CD8-positive, alpha-beta memory T cell (primary cell): ENCODE results near the gene KIAA1671. TPM values are rescaled to one million over a fixed set of nuclear protein-coding genes. Genes with fewer than 3 reads are reported as not detected.

Source experiments
- CTCF ChIA-PET: fragments of 350-600 bp; sonication (Branson Sonifier 250); formaldehyde crosslinking; loops from one replicate; lab custom pipeline; 2021; ENCODE audit warnings: antibody characterized with exemption; lab: Charles Lee
- POLR2A ChIA-PET: fragments of 350-600 bp; sonication (Branson Sonifier 250); formaldehyde crosslinking; loops from one replicate; lab custom pipeline; 2021; ENCODE audit warnings: antibody characterized with exemption; lab: Charles Lee
- DNase-seq, 5 donors: peaks; one replicate each; pipeline versions ENCODE4 v3.0.0 to v3.0.0-alpha.2; 2020 to 2022; ENCODE audit warnings: mixed read lengths in 1 of 5
- H3K27ac ChIP-seq: one replicate; pipeline ENCODE4 v1.7.0; 2013; ENCODE audit warnings: low read depth, mild to moderate bottlenecking, low read length, moderate library complexity
- H3K27me3 ChIP-seq: 2 replicates; pipeline ENCODE4 v1.7.0; 2013; ENCODE audit warnings: low read length, mild to moderate bottlenecking; ENCODE audit not compliant: insufficient read depth, poor library complexity, severe bottlenecking
- H3K36me3 ChIP-seq: 2 replicates; pipeline ENCODE4 v1.7.0; 2013; ENCODE audit warnings: mild to moderate bottlenecking, low read length, moderate library complexity; ENCODE audit not compliant: insufficient read depth
- H3K4me1 ChIP-seq: 2 replicates; pipeline ENCODE4 v1.7.0; 2013; ENCODE audit warnings: mild to moderate bottlenecking, low read length, moderate library complexity; ENCODE audit not compliant: insufficient read depth
- H3K4me3 ChIP-seq: 2 replicates; pipeline ENCODE4 v1.7.0; 2013; ENCODE audit warnings: mild to moderate bottlenecking, low read length
- H3K9me3 ChIP-seq: 2 replicates; pipeline ENCODE4 v1.7.0; 2013; ENCODE audit warnings: mild to moderate bottlenecking, low read length
- H3K27ac Mint-ChIP-seq, 8 donors: one replicate each; pipeline ENCODE4 v1.8.0; 2020 to 2021; ENCODE audit warnings: mixed read lengths in 8 of 8, mild to moderate bottlenecking in 6 of 8, inconsistent platforms in 3 of 8, moderate library complexity in 3 of 8
- H3K27me3 Mint-ChIP-seq, 2 donors: one replicate each; pipeline ENCODE4 v1.8.0; 2020 to 2021; ENCODE audit warnings: mixed read lengths in 2 of 2, mild to moderate bottlenecking in 1 of 2, moderate library complexity in 1 of 2
- H3K36me3 Mint-ChIP-seq, 3 donors: one replicate each; pipeline ENCODE4 v1.8.0; 2020 to 2021; ENCODE audit warnings: mixed read lengths in 3 of 3, inconsistent platforms in 1 of 3, mild to moderate bottlenecking in 1 of 3
- H3K4me1 Mint-ChIP-seq, 3 donors: one replicate each; pipeline ENCODE4 v1.8.0; 2020 to 2021; ENCODE audit warnings: mixed read lengths in 3 of 3, inconsistent platforms in 1 of 3, mild to moderate bottlenecking in 1 of 3
- H3K4me3 Mint-ChIP-seq, 7 donors: one replicate each; pipeline ENCODE4 v1.8.0; 2020 to 2021; ENCODE audit warnings: mixed read lengths in 7 of 7, mild to moderate bottlenecking in 6 of 7, moderate library complexity in 4 of 7, inconsistent platforms in 2 of 7
- H3K9me3 Mint-ChIP-seq, 5 donors: one replicate each; pipeline ENCODE4 v1.8.0; 2020 to 2022; ENCODE audit warnings: mixed read lengths in 5 of 5, mild to moderate bottlenecking in 3 of 5, moderate library complexity in 2 of 5, inconsistent platforms in 1 of 5
- polyA plus RNA-seq: library from polyadenylated mRNA; unstranded; fragments of 300-500 nt; fragmentation: Illumina TruSeq; gene quantifications from one replicate; pipeline ENCODE4 v1.2.3, GENCODE V29; 2021
- total RNA-seq, 2 experiments: library from RNA; stranded (reverse); gene quantifications; one replicate each; pipeline ENCODE4 v1.2.3, GENCODE V29; 2021

KIAA1671 gene
- total and polyA plus RNA-seq, 3 experiments from 2014 or later, result 2.6 to 14.7 (median 13.8) TPM

- peaks cover 0 to 3% of the 10 kb centered on the region in 2 donors for H3K27me3 Mint-ChIP-seq
- no peak for DNase-seq
- H3K36me3 ChIP-seq, result no peaks in the 10 kb centered on the region
- peaks cover 0 to 2% (median 0%) of the 10 kb centered on the region in 3 donors for H3K4me1 Mint-ChIP-seq
- ChIA-PET CTCF (no interaction called here), POLR2A (no interaction called here)
- no peak overlapping the region for H3K27ac ChIP-seq
- H3K4me3 ChIP-seq, result no peak overlapping the region
- no peaks in the 10 kb centered on the region for H3K27me3 ChIP-seq
- no peaks in the 10 kb centered on the region for H3K4me1 ChIP-seq
- no peaks in the 10 kb centered on the region for H3K36me3 Mint-ChIP-seq
- peak overlapping the region in 1 of 8 donors; percentile 56 for H3K27ac Mint-ChIP-seq
- H3K9me3 Mint-ChIP-seq, result no peaks in the 10 kb centered on the region
- no peaks in the 10 kb centered on the region for H3K9me3 ChIP-seq
- no peak overlapping the region for H3K4me3 Mint-ChIP-seq
Observed at GRCh38 chr22:25146906-25147641, 194.6 kb downstream of the KIAA1671 start.

DNA sequence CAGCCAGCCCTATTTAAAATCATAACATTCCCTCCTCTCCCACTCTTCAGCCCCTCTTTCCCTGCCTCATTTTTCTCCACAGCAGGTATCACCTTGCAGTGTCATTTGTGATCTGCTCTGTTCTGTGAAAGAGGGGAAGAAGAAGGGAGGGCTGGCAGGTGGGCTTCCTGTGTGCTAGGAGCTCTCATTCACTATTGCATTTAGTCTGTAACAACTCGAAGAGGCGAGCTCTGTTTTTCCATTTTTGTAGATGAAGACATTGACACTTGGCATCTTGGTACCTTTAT, 195.1 kb downstream of the KIAA1671 start:
- H3K9me3 Mint-ChIP-seq, result no peaks in the 10 kb centered on the region

DNA sequence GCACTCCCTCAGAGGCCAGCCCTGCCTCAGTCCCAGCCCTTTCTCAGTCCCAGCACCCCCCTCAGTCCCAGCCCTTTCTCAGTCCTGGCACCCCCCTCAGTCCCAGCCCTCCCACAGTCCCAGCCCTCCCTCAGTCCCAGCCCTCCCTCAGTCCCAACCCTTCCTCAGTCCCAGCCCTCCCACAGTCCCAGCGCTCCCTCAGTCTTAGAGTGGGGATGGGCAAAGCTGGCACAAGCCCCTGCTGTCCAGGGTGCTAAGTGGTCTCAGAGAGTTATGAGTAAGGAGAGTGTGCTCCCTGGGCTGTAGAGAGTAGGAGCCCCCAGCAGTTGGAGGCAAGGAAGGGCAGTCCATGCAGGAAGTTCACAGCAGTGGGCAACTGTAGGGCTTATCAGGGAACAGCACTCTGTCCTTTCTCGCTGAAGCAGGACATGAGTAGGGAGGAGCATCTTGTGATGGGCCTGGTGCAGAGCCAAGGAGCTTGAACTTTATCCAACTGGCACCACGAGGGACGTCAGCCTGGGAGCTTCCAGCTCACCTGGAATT, 195.7 kb downstream of the KIAA1671 start:
- Histone ChIP-seq H3K9me3 (no peaks in the 10 kb centered on the region), H3K36me3 (no peaks in the 10 kb centered on the region), H3K27ac (no peak overlapping the region), H3K27me3 (no peaks in the 10 kb centered on the region), H3K4me1 (no peaks in the 10 kb centered on the region), H3K4me3 (no peak overlapping the region)
- Mint-ChIP-seq H3K27ac (no peak overlapping the region), H3K4me3 (no peak overlapping the region), H3K9me3 (no peaks in the 10 kb centered on the region), H3K36me3 (no peaks in the 10 kb centered on the region), H3K27me3 (peaks cover 0 to 3% of the 10 kb centered on the region in 2 donors), H3K4me1 (peaks cover 0 to 2% (median 0%) of the 10 kb centered on the region in 3 donors)
- POLR2A ChIA-PET, result no interaction called here
- DNase-seq, result no peak
- CTCF ChIA-PET, result no interaction called here

More for the DNA sequence above, 195.1 kb downstream of the KIAA1671 start:
- no peak overlapping the region for H3K4me3 Mint-ChIP-seq
- no peak for DNase-seq
- no peak overlapping the region for H3K4me3 ChIP-seq
- H3K36me3 ChIP-seq, result no peaks in the 10 kb centered on the region
- CTCF ChIA-PET, result no interaction called here
- peaks cover 0 to 3% of the 10 kb centered on the region in 2 donors for H3K27me3 Mint-ChIP-seq
- no peaks in the 10 kb centered on the region for H3K36me3 Mint-ChIP-seq
- H3K27ac Mint-ChIP-seq, result peak overlapping the region in 1 of 8 donors; percentile 56
- H3K4me1 ChIP-seq, result no peaks in the 10 kb centered on the region
- H3K27ac ChIP-seq, result no peak overlapping the region
- H3K9me3 ChIP-seq, result no peaks in the 10 kb centered on the region
- no peaks in the 10 kb centered on the region for H3K27me3 ChIP-seq
- H3K4me1 Mint-ChIP-seq, result peaks cover 0 to 2% (median 0%) of the 10 kb centered on the region in 3 donors
- POLR2A ChIA-PET, result no interaction called here

DNA sequence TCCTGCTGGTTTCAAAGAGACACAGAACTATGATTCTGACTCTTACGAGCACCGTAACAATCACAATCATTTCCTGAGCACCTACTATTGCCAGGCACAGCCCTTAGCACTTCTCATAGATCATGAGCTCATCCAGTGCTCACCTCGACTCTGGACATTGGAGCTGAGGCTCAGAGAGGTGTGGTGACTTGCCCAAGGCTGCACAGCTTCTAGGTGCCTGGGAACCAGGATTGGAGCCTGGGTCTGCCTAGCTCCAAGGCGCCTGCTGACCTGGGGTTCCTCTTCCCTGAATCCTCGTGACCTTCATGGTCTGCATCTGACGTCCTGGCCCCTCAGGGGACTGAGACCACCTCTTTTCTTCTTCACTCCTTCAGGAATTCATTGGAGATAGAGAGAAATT, 196.5 kb downstream of the KIAA1671 start:
- no peaks in the 10 kb centered on the region for H3K4me1 ChIP-seq
- DNase-seq, result no peak
- no peak overlapping the region for H3K27ac ChIP-seq
- Mint-ChIP-seq H3K27ac (peak overlapping the region in 1 of 8 donors; percentile 84), H3K9me3 (no peaks in the 10 kb centered on the region), H3K4me3 (no peak overlapping the region), H3K27me3 (peaks cover 0 to 3% of the 10 kb centered on the region in 2 donors), H3K4me1 (peaks cover 0 to 2% (median 0%) of the 10 kb centered on the region in 3 donors), H3K36me3 (no peaks in the 10 kb centered on the region)
- POLR2A ChIA-PET, result no interaction called here
- H3K4me3 ChIP-seq, result no peak overlapping the region
- no peaks in the 10 kb centered on the region for H3K36me3 ChIP-seq
- H3K9me3 ChIP-seq, result no peaks in the 10 kb centered on the region
- CTCF ChIA-PET, result interaction anchor here (0.6 kb wide), 1 partner anchor 75 kb away, joined by 3 read pairs; no protein-coding TSS in a partner anchor
- no peaks in the 10 kb centered on the region for H3K27me3 ChIP-seq

- CTCF ChIA-PET, result no interaction called here
- POLR2A ChIA-PET, result no interaction called here
- Histone ChIP-seq H3K9me3 (no peaks in the 10 kb centered on the region), H3K4me3 (no peak overlapping the region), H3K27me3 (no peaks in the 10 kb centered on the region), H3K4me1 (no peaks in the 10 kb centered on the region), H3K36me3 (no peaks in the 10 kb centered on the region), H3K27ac (no peak overlapping the region)
- H3K9me3 Mint-ChIP-seq, result no peaks in the 10 kb centered on the region
- H3K27me3 Mint-ChIP-seq, result peaks cover 0 to 4% of the 10 kb centered on the region in 2 donors
- H3K36me3 Mint-ChIP-seq, result peaks cover 0 to 2% (median 0%) of the 10 kb centered on the region in 3 donors
- no peaks in the 10 kb centered on the region for H3K4me1 Mint-ChIP-seq
- H3K4me3 Mint-ChIP-seq, result no peak overlapping the region
- DNase-seq, result no peak
- peak overlapping the region in 1 of 8 donors; percentile 5 for H3K27ac Mint-ChIP-seq
Observed at GRCh38 chr22:25153961-25154666, 201.6 kb downstream of the KIAA1671 start.

DNA sequence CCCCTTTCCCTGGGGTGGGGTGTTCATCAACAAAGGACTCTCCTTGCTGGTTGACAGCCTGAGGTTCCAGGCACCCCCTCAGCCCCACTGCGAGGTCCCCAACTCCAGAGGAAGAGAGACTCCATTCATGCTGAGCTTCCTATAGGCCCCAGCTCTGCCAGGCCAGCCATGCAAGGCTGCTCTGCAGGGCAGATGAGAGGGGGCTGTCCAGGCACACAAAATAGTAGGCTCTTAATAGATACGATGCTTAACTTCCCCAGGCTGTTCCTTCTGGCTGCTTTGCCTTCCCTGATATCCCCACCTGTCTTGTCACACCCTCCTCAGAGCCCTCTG, 202.1 kb downstream of the KIAA1671 start:
- no peak overlapping the region for H3K27ac Mint-ChIP-seq
- ChIA-PET POLR2A (no interaction called here), CTCF (interaction anchor here (1.3 kb wide), 1 partner anchor 9 kb away, joined by 4 read pairs; no protein-coding TSS in a partner anchor)
- H3K9me3 Mint-ChIP-seq, result no peaks in the 10 kb centered on the region
- no peak overlapping the region for H3K4me3 Mint-ChIP-seq
- no peak overlapping the region for H3K27ac ChIP-seq
- H3K4me1 Mint-ChIP-seq, result no peaks in the 10 kb centered on the region
- no peaks in the 10 kb centered on the region for H3K27me3 ChIP-seq
- no peak for DNase-seq
- no peak overlapping the region for H3K4me3 ChIP-seq
- H3K27me3 Mint-ChIP-seq, result peaks cover 0 to 2% of the 10 kb centered on the region in 2 donors
- peaks cover 0 to 2% (median 0%) of the 10 kb centered on the region in 3 donors for H3K36me3 Mint-ChIP-seq
- no peaks in the 10 kb centered on the region for H3K4me1 ChIP-seq
- no peaks in the 10 kb centered on the region for H3K36me3 ChIP-seq
- H3K9me3 ChIP-seq, result no peaks in the 10 kb centered on the region

GRCh38 chr22:25156736-25157135, 204.2 kb downstream of the KIAA1671 start:
- H3K4me3 ChIP-seq, result no peak overlapping the region
- H3K9me3 ChIP-seq, result no peaks in the 10 kb centered on the region
- Mint-ChIP-seq H3K27ac (no peak overlapping the region), H3K36me3 (peaks cover 0 to 2% (median 0%) of the 10 kb centered on the region in 3 donors), H3K9me3 (no peaks in the 10 kb centered on the region), H3K4me1 (no peaks in the 10 kb centered on the region), H3K27me3 (peaks cover 0 to 2% of the 10 kb centered on the region in 2 donors), H3K4me3 (no peak overlapping the region)
- DNase-seq, result no peak
- CTCF ChIA-PET, result no interaction called here
- POLR2A ChIA-PET, result no interaction called here
- H3K36me3 ChIP-seq, result no peaks in the 10 kb centered on the region
- no peaks in the 10 kb centered on the region for H3K4me1 ChIP-seq
- no peak overlapping the region for H3K27ac ChIP-seq
- H3K27me3 ChIP-seq, result no peaks in the 10 kb centered on the region

DNA sequence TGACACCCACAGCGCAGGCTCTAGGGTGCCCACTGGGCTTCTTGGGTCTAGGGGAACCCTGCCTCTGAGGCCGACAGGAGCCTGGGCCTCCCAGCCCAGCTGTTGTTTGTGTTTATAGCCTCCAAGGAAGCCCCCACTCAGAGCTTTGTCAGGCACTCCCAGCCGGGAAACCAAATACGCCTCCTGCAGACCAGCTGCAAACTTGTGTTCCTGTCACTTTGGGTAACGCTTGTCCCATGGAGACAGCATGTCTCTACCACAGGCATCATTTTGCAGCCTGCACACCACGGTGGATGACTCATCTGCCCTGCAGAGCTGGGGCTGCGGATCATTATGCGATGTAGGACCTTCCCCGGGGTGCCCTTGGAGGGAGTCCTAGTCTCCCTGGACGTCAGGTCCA, 206.5 kb downstream of the KIAA1671 start:
- no peak overlapping the region for H3K4me3 Mint-ChIP-seq
- Histone ChIP-seq H3K36me3 (no peaks in the 10 kb centered on the region), H3K4me1 (no peaks in the 10 kb centered on the region), H3K27ac (no peak overlapping the region), H3K4me3 (no peak overlapping the region), H3K9me3 (no peaks in the 10 kb centered on the region), H3K27me3 (no peaks in the 10 kb centered on the region)
- no peak overlapping the region for H3K27ac Mint-ChIP-seq
- DNase-seq, result no peak
- peaks cover 0 to 2% (median 0%) of the 10 kb centered on the region in 3 donors for H3K36me3 Mint-ChIP-seq
- peaks cover 0 to 2% of the 10 kb centered on the region in 2 donors for H3K27me3 Mint-ChIP-seq
- no peaks in the 10 kb centered on the region for H3K9me3 Mint-ChIP-seq
- POLR2A ChIA-PET, result no interaction called here
- H3K4me1 Mint-ChIP-seq, result no peaks in the 10 kb centered on the region
- CTCF ChIA-PET, result no interaction called here
